GM23338 (cell line): ENCODE measurements around the gene RMI2. TPM values are rescaled to one million over a fixed set of nuclear protein-coding genes. Genes with fewer than 3 reads are reported as not detected.

ENCODE experiments used
- ATAC-seq: fragments of 200-7000 bp; cut with Tn5 transposase; 3 replicates; pipeline ENCODE4 v1.9.1; 2020
- DNase-seq: peaks from one replicate; pipeline ENCODE4 v3.0.0-alpha.2; 2015; ENCODE audit warnings: low spot score
- H2AFZ ChIP-seq: fragments of 200-600 bp; sonication (generic); 2 replicates; pipeline ENCODE4 v1.8.0; 2016; ENCODE audit warnings: antibody characterized with exemption, mild to moderate bottlenecking, moderate library complexity
- H3F3A ChIP-seq: fragments of 200-600 bp; sonication (generic); replicated peaks from 2 replicates; pipeline ENCODE4 v1.8.0; 2017; ENCODE audit warnings: antibody characterized with exemption, mixed run types, low read depth
- H3K27ac ChIP-seq: fragments of 200-600 bp; sonication (generic); 2 replicates; pipeline ENCODE4 v1.6.1; 2016; ENCODE audit warnings: low read depth
- H3K27me3 ChIP-seq: fragments of 200-600 bp; sonication (generic); 2 replicates; pipeline ENCODE4 v1.8.0; 2016; ENCODE audit warnings: mild to moderate bottlenecking, mixed run types, moderate library complexity; ENCODE audit not compliant: insufficient read depth
- H3K36me3 ChIP-seq: fragments of 200-600 bp; sonication (generic); 2 replicates; pipeline ENCODE4 v1.8.0; 2016; ENCODE audit warnings: mild to moderate bottlenecking; ENCODE audit not compliant: insufficient read depth
- H3K4me1 ChIP-seq: fragments of 200-600 bp; sonication (generic); 2 replicates; pipeline ENCODE4 v1.8.0; 2016; ENCODE audit warnings: mild to moderate bottlenecking, moderate library complexity; ENCODE audit not compliant: insufficient read depth
- H3K4me2 ChIP-seq: fragments of 200-600 bp; sonication (generic); 2 replicates; pipeline ENCODE4 v1.7.1; 2017; ENCODE audit warnings: mixed run types
- H3K4me3 ChIP-seq: fragments of 200-600 bp; sonication (generic); 2 replicates; pipeline ENCODE4 v1.6.1; 2016; ENCODE audit warnings: mixed run types
- H3K79me2 ChIP-seq: fragments of 200-600 bp; sonication (generic); replicated peaks from 2 replicates; pipeline ENCODE4 v1.8.0; 2017; ENCODE audit warnings: mild to moderate bottlenecking; ENCODE audit not compliant: insufficient read depth
- H3K9me2 ChIP-seq: fragments of 200-600 bp; sonication (generic); 2 replicates; pipeline ENCODE4 v1.8.0; 2017; ENCODE audit not compliant: insufficient read depth
- H4K20me1 ChIP-seq: fragments of 200-600 bp; sonication (generic); replicated peaks from 2 replicates; pipeline ENCODE4 v1.8.0; 2017; ENCODE audit warnings: mild to moderate bottlenecking; ENCODE audit not compliant: insufficient read depth
- H3K27ac Mint-ChIP-seq: 2 replicates; pipeline ENCODE4 v1.8.0; 2020; ENCODE audit warnings: inconsistent platforms, mild to moderate bottlenecking, moderate library complexity, mixed read lengths
- H3K27me3 Mint-ChIP-seq: 3 replicates; pipeline ENCODE4 v1.8.0; 2022; ENCODE audit warnings: low read depth, mild to moderate bottlenecking, moderate library complexity, mixed read lengths, inconsistent platforms; ENCODE audit not compliant: insufficient read depth, poor library complexity
- H3K36me3 Mint-ChIP-seq: 3 replicates; pipeline ENCODE4 v1.8.0; 2021; ENCODE audit warnings: low read depth, mild to moderate bottlenecking, inconsistent platforms, moderate library complexity, mixed read lengths
- H3K4me1 Mint-ChIP-seq: 3 replicates; pipeline ENCODE4 v1.8.0; 2020; ENCODE audit warnings: mild to moderate bottlenecking, inconsistent platforms, mixed read lengths
- H3K4me3 Mint-ChIP-seq: 3 replicates; pipeline ENCODE4 v1.8.0; 2021; ENCODE audit warnings: moderate library complexity, mild to moderate bottlenecking, inconsistent platforms, mixed read lengths
- H3K9me3 Mint-ChIP-seq: 3 replicates; pipeline ENCODE4 v1.8.0; 2020; ENCODE audit warnings: moderate library complexity, mild to moderate bottlenecking, inconsistent platforms, mixed read lengths
- CTCF ChIP-seq, 2 experiments: fragments of 200-600 bp in 1 of 2; sonication (generic) in 1 of 2; conservative IDR thresholded peaks; 2 replicates each; pipeline versions ENCODE4 v1.5.1 to v1.6.1; 2016 to 2017; ENCODE audit warnings: antibody characterized with exemption in 2 of 2, low read depth in 2 of 2, mild to moderate bottlenecking in 2 of 2, moderate library complexity in 1 of 2
- EZH2phosphoT487 ChIP-seq: fragments of 200-600 bp; sonication (generic); IDR thresholded peaks from one replicate; pipeline ENCODE4 v1.8.1; 2018; ENCODE audit warnings: antibody characterized with exemption; ENCODE audit not compliant: unreplicated experiment
- JUNB ChIP-seq: IDR thresholded peaks from one replicate; pipeline ENCODE4 v1.6.1; 2016; ENCODE audit warnings: antibody characterized with exemption; ENCODE audit not compliant: unreplicated experiment
- POLR2AphosphoS5 ChIP-seq: IDR thresholded peaks from 2 replicates; pipeline ENCODE4 v1.6.1; 2016; ENCODE audit warnings: antibody characterized with exemption, low read depth
- REST ChIP-seq: IDR thresholded peaks from one replicate; pipeline ENCODE4 v1.6.1; 2018; ENCODE audit warnings: antibody characterized with exemption; ENCODE audit not compliant: unreplicated experiment
- ZNF331 ChIP-seq: fragments of 250-450 bp; sonication (Bioruptor Pico); IDR thresholded peaks from 2 replicates; pipeline ENCODE4 v1.5.0; 2020; ENCODE audit warnings: low read depth, mild to moderate bottlenecking, moderate library complexity
- ZNF462 ChIP-seq: fragments of 250-450 bp; sonication (Bioruptor Pico); IDR thresholded peaks from 2 replicates; pipeline ENCODE4 v1.5.0; 2020; ENCODE audit warnings: mild to moderate bottlenecking, moderate library complexity
- polyA plus RNA-seq: library from polyadenylated mRNA; unstranded; fragments of >200 nt; fragmentation: Nextera tagmentation; extraction: Ambion mirVana; gene quantifications from 2 replicates; pipeline ENCODE4 v1.2.1, GENCODE V29; 2016
- total RNA-seq: library from RNA; depleted of rRNA; stranded (reverse); fragments of >200 nt; shearing (Covaris generic); gene quantifications from 2 replicates; pipeline ENCODE4 v1.2.3, GENCODE V29; 2014

Gene RMI2
- total and polyA plus RNA-seq, 2 experiments from 2014 or later, result 98.2 to 108 TPM

- TF ChIP-seq EZH2phosphoT487 (no peak), CTCF (conservative IDR thresholded peaks at IDR 0.05; ENCODE audit: low read depth in 2 of 2) (no peak), ZNF462 (no peak), ZNF331 (no peak)
Measured at GRCh38 chr16:11354407-11354732, 9.1 kb downstream of the RMI2 start (continued).

- H3K27ac Mint-ChIP-seq, result 0 out of 2 replicates have a peak overlapping the region, but pooled peaks have one; percentile 58
- peaks cover 19% of the 10 kb centered on the region; the same call in 1 of the 2 replicates for H3F3A ChIP-seq
- H4K20me1 ChIP-seq, result 0 out of 2 replicates have a peak, but pooled peaks cover 5% of the 10 kb centered on the region
- no peak for ATAC-seq
- H3K36me3 ChIP-seq, result peaks cover 19% of the 10 kb centered on the region
- no peaks in the 10 kb centered on the region for H3K27me3 Mint-ChIP-seq
- H3K9me2 ChIP-seq, result no peaks in the 10 kb centered on the region
- no peaks in the 10 kb centered on the region for H3K9me3 Mint-ChIP-seq
- peaks cover 38% of the 10 kb centered on the region for H3K36me3 Mint-ChIP-seq
- no peaks in the 10 kb centered on the region for H3K27me3 ChIP-seq
- no peak overlapping the region for H3K4me3 ChIP-seq
- no peak overlapping the region for H2AFZ ChIP-seq
- no peak overlapping the region; the same call in 2 of the 3 replicates for H3K4me3 Mint-ChIP-seq
- H3K4me1 ChIP-seq, result peaks cover 37% of the 10 kb centered on the region
- TF ChIP-seq CTCF (conservative IDR thresholded peaks at IDR 0.05; ENCODE audit: low read depth in 2 of 2) (peak in 1 of 2 experiments; percentile 40; a peak in 2 of 4 replicates), POLR2AphosphoS5 (no peak), REST (no peak), JUNB (no peak)
- H3K79me2 ChIP-seq, result peaks cover 41% of the 10 kb centered on the region
- H3K27ac ChIP-seq, result peak overlapping the region; percentile 76
- H3K4me1 Mint-ChIP-seq, result peaks cover 38% of the 10 kb centered on the region
- DNase-seq, result no peak
- H3K4me2 ChIP-seq, result no peak overlapping the region
Measured at GRCh38 chr16:11354733-11355574, 9.7 kb downstream of the RMI2 start.
